ENCODE data around the gene PAK1. TPM values are rescaled to one million over a fixed set of nuclear protein-coding genes. Genes with fewer than 3 reads are reported as not detected.

The PAK1 gene
- total and polyA plus RNA-seq, 9 of the 15 experiments (the other 6 are each of a cell fraction or from before 2014, with no cell fraction given), result 0.52 to 11.7 (median 1.9) TPM

DNA sequence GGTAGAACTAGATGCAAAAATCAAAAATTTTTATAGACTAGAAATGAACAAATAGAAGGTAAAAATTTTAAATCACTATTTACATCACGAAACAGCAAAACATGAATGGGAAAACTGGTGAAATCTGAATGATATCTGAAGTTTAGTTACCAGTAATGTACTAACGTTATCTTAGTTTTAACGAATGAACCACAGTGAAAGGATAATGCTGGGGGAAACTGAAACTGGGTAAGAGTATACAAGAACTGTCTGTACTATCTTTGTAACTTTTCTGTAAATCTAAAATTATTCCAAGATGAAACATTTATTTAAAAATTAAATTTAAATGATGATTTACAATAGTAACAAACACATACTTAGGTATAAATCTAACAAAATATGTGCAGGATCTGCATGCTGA is 179.9 kb downstream of the PAK1 start:
- H3K79me2 ChIP-seq (ENCODE audit: control insufficient read depth, insufficient read depth, low read length), result no peaks in the 10 kb centered on the region
- POLR2A ChIA-PET, result interaction anchor here (1.4 kb wide), 1 partner anchor 9 kb away, joined by 4 read pairs; no protein-coding TSS in a partner anchor

More for the DNA sequence above, 179.9 kb downstream of the PAK1 start:
- CTCF ChIA-PET (ENCODE audit: low intra/inter-chr PET ratio), result interaction anchor here (0.7 kb wide), 1 partner anchor 753 kb away, joined by 4 read pairs; no protein-coding TSS in a partner anchor
- intact Hi-C loops (cut with micrococcal nuclease) (no loop called here), in situ Hi-C loops (cut with MboI) (no loop called here)
- no peak overlapping the region for H3K4me3 ChIP-seq
- no peaks in the 10 kb centered on the region for H4K20me1 ChIP-seq (replicated peaks; ENCODE audit: control insufficient read depth, insufficient read depth, low read length)
- H2AFZ ChIP-seq (ENCODE audit: low read depth, low read length), result no peak overlapping the region
- 1% methylated on average over 3 of the region's 3 CpGs for WGBS (ENCODE audit: insufficient coverage, low coverage, missing lambda C conversion rate)
- no peak overlapping the region for H3K27ac ChIP-seq (ENCODE audit: extremely low read depth, low read depth, low read length)
- H3K9me1 ChIP-seq (ENCODE audit: control insufficient read depth, insufficient read depth, low read length), result no peaks in the 10 kb centered on the region
- ATAC-seq, result no peak
- no peak overlapping the region for H3K4me2 ChIP-seq (ENCODE audit: insufficient read depth, low read length)
- no peak overlapping the region for H3K9ac ChIP-seq (ENCODE audit: insufficient read depth in 1 of 2, low read depth in 2 of 2, low read length in 2 of 2)
- peaks cover 0 to 2% of the 10 kb centered on the region in 2 experiments; a peak in 2 of 5 replicates for H3K4me1 ChIP-seq (replicated peaks in 1 of 2; ENCODE audit: control insufficient read depth in 2 of 2, insufficient read depth in 2 of 2, low read length in 2 of 2)
- H3K9me3 ChIP-seq (replicated peaks; ENCODE audit: control insufficient read depth, insufficient read depth, low read depth, low read length), result no peaks in the 10 kb centered on the region
- FAIRE-seq, result no peak
- H3K27me3 ChIP-seq (ENCODE audit: control insufficient read depth in 2 of 2, insufficient read depth in 2 of 2, low read length in 2 of 2), result 0 out of 5 replicates have a peak, but pooled peaks cover 0 to 2% of the 10 kb centered on the region in 2 experiments
- no peaks in the 10 kb centered on the region for H3K36me3 ChIP-seq (ENCODE audit: control insufficient read depth, insufficient read depth, low read length)
- no TSS peak for BruUV-seq (replicated peaks)
- TF ChIP-seq SIN3A (IDR thresholded peaks at IDR 0.05; ENCODE audit: borderline replicate concordance in 2 of 2, control insufficient read depth in 1 of 2, low read depth in 2 of 2, low read length in 2 of 2) (no peak), TBP (optimal IDR thresholded peaks at IDR 0.05; ENCODE audit: low read depth, low read length) (no peak), HDAC1 (IDR thresholded peaks at IDR 0.05) (no peak), SREBF1 (IDR thresholded peaks at IDR 0.05; ENCODE audit: borderline replicate concordance, low read depth, low read length) (no peak), BRCA1 (IDR thresholded peaks at IDR 0.05) (no peak), BRCA1 (CRISPR knock-in tag; IDR thresholded peaks at IDR 0.05) (no peak), ILK (tag; IDR thresholded peaks at IDR 0.05; ENCODE audit: borderline replicate concordance, low read depth) (no peak), DDX20 (tag; IDR thresholded peaks at IDR 0.05; ENCODE audit: low read depth) (no peak), MAFF (IDR thresholded peaks at IDR 0.05; ENCODE audit: low read length) (no peak), BRD4 (IDR thresholded peaks at IDR 0.05) (no peak), POU5F1 (IDR thresholded peaks at IDR 0.05; ENCODE audit: borderline replicate concordance, low read depth, low read length, partially characterized antibody) (no peak), XRCC4 (IDR thresholded peaks at IDR 0.05; ENCODE audit: extremely low read depth, insufficient read depth, insufficient read length) (no peak)
- TF ChIP-seq, protein P1, sequence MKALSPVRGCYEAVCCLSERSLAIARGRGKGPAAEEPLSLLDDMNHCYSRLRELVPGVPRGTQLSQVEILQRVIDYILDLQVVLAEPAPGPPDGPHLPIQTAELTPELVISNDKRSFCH (CRISPR knock-in tag; IDR thresholded peaks at IDR 0.05), result no peak
- TF ChIP-seq, protein P1 (tag; IDR thresholded peaks at IDR 0.05), result no peak
- TF ChIP-seq, protein P2, sequence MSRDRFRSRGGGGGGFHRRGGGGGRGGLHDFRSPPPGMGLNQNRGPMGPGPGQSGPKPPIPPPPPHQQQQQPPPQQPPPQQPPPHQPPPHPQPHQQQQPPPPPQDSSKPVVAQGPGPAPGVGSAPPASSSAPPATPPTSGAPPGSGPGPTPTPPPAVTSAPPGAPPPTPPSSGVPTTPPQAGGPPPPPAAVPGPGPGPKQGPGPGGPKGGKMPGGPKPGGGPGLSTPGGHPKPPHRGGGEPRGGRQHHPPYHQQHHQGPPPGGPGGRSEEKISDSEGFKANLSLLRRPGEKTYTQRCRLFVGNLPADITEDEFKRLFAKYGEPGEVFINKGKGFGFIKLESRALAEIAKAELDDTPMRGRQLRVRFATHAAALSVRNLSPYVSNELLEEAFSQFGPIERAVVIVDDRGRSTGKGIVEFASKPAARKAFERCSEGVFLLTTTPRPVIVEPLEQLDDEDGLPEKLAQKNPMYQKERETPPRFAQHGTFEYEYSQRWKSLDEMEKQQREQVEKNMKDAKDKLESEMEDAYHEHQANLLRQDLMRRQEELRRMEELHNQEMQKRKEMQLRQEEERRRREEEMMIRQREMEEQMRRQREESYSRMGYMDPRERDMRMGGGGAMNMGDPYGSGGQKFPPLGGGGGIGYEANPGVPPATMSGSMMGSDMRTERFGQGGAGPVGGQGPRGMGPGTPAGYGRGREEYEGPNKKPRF (IDR thresholded peaks at IDR 0.05; ENCODE audit: low read depth, low read length), result no peak
- TF ChIP-seq, protein P3, sequence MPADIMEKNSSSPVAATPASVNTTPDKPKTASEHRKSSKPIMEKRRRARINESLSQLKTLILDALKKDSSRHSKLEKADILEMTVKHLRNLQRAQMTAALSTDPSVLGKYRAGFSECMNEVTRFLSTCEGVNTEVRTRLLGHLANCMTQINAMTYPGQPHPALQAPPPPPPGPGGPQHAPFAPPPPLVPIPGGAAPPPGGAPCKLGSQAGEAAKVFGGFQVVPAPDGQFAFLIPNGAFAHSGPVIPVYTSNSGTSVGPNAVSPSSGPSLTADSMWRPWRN (IDR thresholded peaks at IDR 0.05; ENCODE audit: low read depth), result no peak
- no peak for DNase-seq (ENCODE audit: extremely low read depth in 1 of 4, low spot score in 3 of 4)
